Liver (tissue), 9 donors: ENCODE measurements around the gene STX5. TPM values are rescaled to one million over a fixed set of nuclear protein-coding genes. Genes with fewer than 3 reads are reported as not detected.
A peak's percentile ranks its signal among the peaks of the same experiment; 100 is the strongest.

ENCODE experiments used
- DNase-seq: peaks from one replicate; pipeline ENCODE4 v3.0.0-alpha.2; 2017; ENCODE audit warnings: low spot score
- H3K27ac ChIP-seq, 2 donors: one replicate each; pipeline ENCODE4 v1.7.0; 2013; ENCODE audit warnings: inconsistent platforms in 2 of 2, low read length in 2 of 2, control low read depth in 1 of 2, low read depth in 1 of 2, mild to moderate bottlenecking in 1 of 2
- H3K27me3 ChIP-seq, 4 donors: one replicate each; pipeline versions ENCODE4 v1.6.1 to v1.7.0; 2013; ENCODE audit warnings: low read length in 3 of 4, inconsistent platforms in 1 of 4, mild to moderate bottlenecking in 1 of 4, moderate library complexity in 1 of 4; ENCODE audit not compliant: control insufficient read depth in 4 of 4, insufficient read depth in 4 of 4
- H3K36me3 ChIP-seq, 4 donors: one replicate each; pipeline versions ENCODE4 v1.6.1 to v1.7.0; 2013; ENCODE audit warnings: low read length in 3 of 4, mild to moderate bottlenecking in 3 of 4, low read depth in 1 of 4, moderate library complexity in 1 of 4; ENCODE audit not compliant: control insufficient read depth in 4 of 4, insufficient read depth in 3 of 4
- H3K4me1 ChIP-seq, 4 donors: one replicate each; pipeline versions ENCODE4 v1.6.1 to v1.7.0; 2013; ENCODE audit warnings: low read length in 3 of 4, mild to moderate bottlenecking in 3 of 4, moderate library complexity in 1 of 4; ENCODE audit not compliant: control insufficient read depth in 4 of 4, insufficient read depth in 4 of 4
- H3K4me3 ChIP-seq, 3 donors: one replicate each; pipeline versions ENCODE4 v1.6.1 to v1.7.0; 2013; ENCODE audit warnings: low read length in 3 of 3, control low read depth in 1 of 3, low read depth in 1 of 3, mild to moderate bottlenecking in 1 of 3
- H3K9ac ChIP-seq, 2 donors: one replicate each; pipeline ENCODE4 v1.7.0; 2013; ENCODE audit warnings: low read length in 2 of 2, mild to moderate bottlenecking in 2 of 2, moderate library complexity in 2 of 2, control low read depth in 1 of 2, low read depth in 1 of 2
- H3K9me3 ChIP-seq, 4 donors: one replicate each; pipeline versions ENCODE4 v1.6.1 to v1.7.0; 2013; ENCODE audit warnings: low read length in 3 of 4; ENCODE audit not compliant: control insufficient read depth in 4 of 4
- HNF4A ChIP-seq, 2 donors: conservative IDR thresholded peaks; 2 replicates each; pipeline ENCODE4 v1.6.1; 2016; ENCODE audit warnings: antibody characterized with exemption in 2 of 2, mild to moderate bottlenecking in 2 of 2
- RAD21 ChIP-seq, 2 donors: IDR thresholded peaks; 2 replicates each; pipeline ENCODE4 v1.6.1; 2016; ENCODE audit warnings: antibody characterized with exemption in 2 of 2, mild to moderate bottlenecking in 2 of 2
- RXRA ChIP-seq, 2 donors: IDR thresholded peaks; 2 replicates each; pipeline ENCODE4 v1.6.1; 2017 to 2018; ENCODE audit warnings: antibody characterized with exemption in 2 of 2, mild to moderate bottlenecking in 1 of 2
- SP1 ChIP-seq: IDR thresholded peaks from 2 replicates; pipeline ENCODE4 v1.6.1; 2018; ENCODE audit warnings: antibody characterized with exemption, mild to moderate bottlenecking
- WGBS: extraction: QIAGEN DNeasy Blood & Tissue Kit; methylation state at CpG from one replicate; pipeline ENCODE4 v1.1.7; 2013; 5-methylcytosine and 5-hydroxymethylcytosine counted together
- polyA plus RNA-seq, 2 donors: library from polyadenylated mRNA; stranded (reverse) in 1 of 2; unstranded in 1 of 2; fragments of 200-250 nt in 1 of 2; fragments of >200 nt in 1 of 2; fragmentation: Nextera tagmentation in 1 of 2; extraction: Ambion mirVana in 1 of 2; gene quantifications; one replicate each; pipeline versions ENCODE4 v1.2.1 to v1.2.3, GENCODE V29; 2013 to 2015
- total RNA-seq, 2 donors: library from RNA; depleted of rRNA; stranded (reverse); fragments of >200 nt; gene quantifications; one replicate each; pipeline ENCODE4 v1.2.3, GENCODE V29; 2014
- TF ChIP-seq, protein P1 (sequence below): IDR thresholded peaks from 2 replicates; pipeline ENCODE4 v1.6.1; 2016; ENCODE audit warnings: antibody characterized with exemption, mild to moderate bottlenecking
- TF ChIP-seq, protein P2 (sequence below): IDR thresholded peaks from 2 replicates; pipeline ENCODE4 v1.6.1; 2016; ENCODE audit warnings: antibody characterized with exemption
- TF ChIP-seq, protein P3 (sequence below): IDR thresholded peaks from 2 replicates; pipeline ENCODE4 v1.6.1; 2016; ENCODE audit warnings: antibody characterized with exemption
- donor health status: healthy.
- donor health status: healthy.
- donor health status: healthy.
- donor health status: healthy.
- donor health status: healthy.

The STX5 gene
- total and polyA plus RNA-seq, 4 donors: 13.6 to 34.1 (median 26.1) TPM

GRCh38 chr11:62805076-62805892, 26.6 kb downstream of the STX5 start, which contains the start of gene NXF1 (continued):
- TF ChIP-seq, protein P1, sequence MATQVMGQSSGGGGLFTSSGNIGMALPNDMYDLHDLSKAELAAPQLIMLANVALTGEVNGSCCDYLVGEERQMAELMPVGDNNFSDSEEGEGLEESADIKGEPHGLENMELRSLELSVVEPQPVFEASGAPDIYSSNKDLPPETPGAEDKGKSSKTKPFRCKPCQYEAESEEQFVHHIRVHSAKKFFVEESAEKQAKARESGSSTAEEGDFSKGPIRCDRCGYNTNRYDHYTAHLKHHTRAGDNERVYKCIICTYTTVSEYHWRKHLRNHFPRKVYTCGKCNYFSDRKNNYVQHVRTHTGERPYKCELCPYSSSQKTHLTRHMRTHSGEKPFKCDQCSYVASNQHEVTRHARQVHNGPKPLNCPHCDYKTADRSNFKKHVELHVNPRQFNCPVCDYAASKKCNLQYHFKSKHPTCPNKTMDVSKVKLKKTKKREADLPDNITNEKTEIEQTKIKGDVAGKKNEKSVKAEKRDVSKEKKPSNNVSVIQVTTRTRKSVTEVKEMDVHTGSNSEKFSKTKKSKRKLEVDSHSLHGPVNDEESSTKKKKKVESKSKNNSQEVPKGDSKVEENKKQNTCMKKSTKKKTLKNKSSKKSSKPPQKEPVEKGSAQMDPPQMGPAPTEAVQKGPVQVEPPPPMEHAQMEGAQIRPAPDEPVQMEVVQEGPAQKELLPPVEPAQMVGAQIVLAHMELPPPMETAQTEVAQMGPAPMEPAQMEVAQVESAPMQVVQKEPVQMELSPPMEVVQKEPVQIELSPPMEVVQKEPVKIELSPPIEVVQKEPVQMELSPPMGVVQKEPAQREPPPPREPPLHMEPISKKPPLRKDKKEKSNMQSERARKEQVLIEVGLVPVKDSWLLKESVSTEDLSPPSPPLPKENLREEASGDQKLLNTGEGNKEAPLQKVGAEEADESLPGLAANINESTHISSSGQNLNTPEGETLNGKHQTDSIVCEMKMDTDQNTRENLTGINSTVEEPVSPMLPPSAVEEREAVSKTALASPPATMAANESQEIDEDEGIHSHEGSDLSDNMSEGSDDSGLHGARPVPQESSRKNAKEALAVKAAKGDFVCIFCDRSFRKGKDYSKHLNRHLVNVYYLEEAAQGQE: peak; percentile 97
- peak in 1 of 2 donors; percentile 8 for TF ChIP-seq HNF4A (conservative IDR thresholded peaks at IDR 0.05)

DNA sequence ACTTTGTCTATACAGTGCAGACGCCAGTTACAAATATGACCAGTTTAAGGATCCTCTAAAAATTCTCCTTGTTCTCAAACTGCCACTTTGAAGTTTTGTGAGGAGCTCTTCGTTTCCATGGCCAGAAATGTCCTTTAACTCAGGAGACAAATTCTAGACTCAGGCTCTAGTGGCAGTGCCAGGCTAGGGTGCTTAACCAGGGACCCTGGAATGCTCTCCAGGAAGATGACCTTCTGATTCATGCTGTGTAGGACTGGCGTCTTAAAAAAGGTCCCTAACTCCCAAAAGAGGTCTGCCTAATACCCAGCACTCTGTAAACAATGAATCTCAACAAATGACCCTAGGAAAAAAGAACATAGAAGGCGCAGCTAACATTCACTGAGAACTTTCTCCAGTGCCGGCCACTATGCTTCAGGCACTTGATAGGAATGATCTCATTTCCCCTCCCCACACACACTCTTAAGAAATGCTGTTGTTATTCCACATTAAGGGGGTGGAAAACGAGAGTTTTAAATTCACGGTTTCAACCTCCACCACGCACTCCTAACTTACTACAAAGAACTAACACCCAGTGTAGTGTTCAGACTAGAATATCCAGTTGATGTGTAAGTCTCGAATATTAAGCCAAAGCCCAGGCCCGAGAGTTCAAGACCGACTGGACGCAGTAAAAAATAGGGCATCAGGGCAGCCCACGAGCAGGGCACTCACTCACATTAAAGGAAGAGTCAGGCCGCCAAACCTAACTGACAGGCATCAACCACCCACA, 27.4 kb downstream of the STX5 start:
- H3K9me3 ChIP-seq: no peaks in the 10 kb centered on the region
- peaks cover 0 to 27% (median 16%) of the 10 kb centered on the region in 4 donors for H3K4me1 ChIP-seq
- H3K27me3 ChIP-seq: no peaks in the 10 kb centered on the region
- no peak for TF ChIP-seq HNF4A (conservative IDR thresholded peaks at IDR 0.05)
- TF ChIP-seq RXRA (IDR thresholded peaks at IDR 0.05): no peak
- TF ChIP-seq RAD21 (IDR thresholded peaks at IDR 0.05): no peak
- TF ChIP-seq, protein P2, sequence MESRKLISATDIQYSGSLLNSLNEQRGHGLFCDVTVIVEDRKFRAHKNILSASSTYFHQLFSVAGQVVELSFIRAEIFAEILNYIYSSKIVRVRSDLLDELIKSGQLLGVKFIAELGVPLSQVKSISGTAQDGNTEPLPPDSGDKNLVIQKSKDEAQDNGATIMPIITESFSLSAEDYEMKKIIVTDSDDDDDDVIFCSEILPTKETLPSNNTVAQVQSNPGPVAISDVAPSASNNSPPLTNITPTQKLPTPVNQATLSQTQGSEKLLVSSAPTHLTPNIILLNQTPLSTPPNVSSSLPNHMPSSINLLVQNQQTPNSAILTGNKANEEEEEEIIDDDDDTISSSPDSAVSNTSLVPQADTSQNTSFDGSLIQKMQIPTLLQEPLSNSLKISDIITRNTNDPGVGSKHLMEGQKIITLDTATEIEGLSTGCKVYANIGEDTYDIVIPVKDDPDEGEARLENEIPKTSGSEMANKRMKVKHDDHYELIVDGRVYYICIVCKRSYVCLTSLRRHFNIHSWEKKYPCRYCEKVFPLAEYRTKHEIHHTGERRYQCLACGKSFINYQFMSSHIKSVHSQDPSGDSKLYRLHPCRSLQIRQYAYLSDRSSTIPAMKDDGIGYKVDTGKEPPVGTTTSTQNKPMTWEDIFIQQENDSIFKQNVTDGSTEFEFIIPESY: no peak
- TF ChIP-seq, protein P1: no peak
- peak overlapping the region; percentile 66 to 96 for H3K9ac ChIP-seq
- H3K27ac ChIP-seq: peak overlapping the region; percentile 73 to 87
- no peak for DNase-seq
- peak overlapping the region; percentile 71 to 95 (median 90) for H3K4me3 ChIP-seq
- peaks cover 12 to 37% (median 28%) of the 10 kb centered on the region in 4 donors for H3K36me3 ChIP-seq
- 6% methylated on average over 14 of the region's 14 CpGs for WGBS

GRCh38 chr11:62801071-62801470, 30.8 kb downstream of the STX5 start:
- Histone ChIP-seq H3K27me3 (no peaks in the 10 kb centered on the region), H3K36me3 (peaks cover 20 to 65% (median 51%) of the 10 kb centered on the region in 4 donors), H3K4me3 (no peak overlapping the region), H3K9me3 (no peaks in the 10 kb centered on the region), H3K9ac (no peak overlapping the region), H3K4me1 (peaks cover 0 to 20% (median 12%) of the 10 kb centered on the region in 4 donors), H3K27ac (no peak overlapping the region)
- TF ChIP-seq, protein P3, sequence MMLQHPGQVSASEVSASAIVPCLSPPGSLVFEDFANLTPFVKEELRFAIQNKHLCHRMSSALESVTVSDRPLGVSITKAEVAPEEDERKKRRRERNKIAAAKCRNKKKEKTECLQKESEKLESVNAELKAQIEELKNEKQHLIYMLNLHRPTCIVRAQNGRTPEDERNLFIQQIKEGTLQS: no peak
- TF ChIP-seq HNF4A (conservative IDR thresholded peaks at IDR 0.05) (no peak), SP1 (no peak)
- TF ChIP-seq, protein P1: no peak
- DNase-seq: no peak
- 92% methylated on average over 4 of the region's 4 CpGs for WGBS
